GM06990 (cell line): Measurements from ENCODE around the gene STX4.

Source experiments
- DNase-seq: peaks from one replicate; pipeline ENCODE4 v3.0.0-alpha.2; 2011; ENCODE audit not compliant: insufficient read length; ENCODE audit errors: extremely low read depth
- H3K27me3 ChIP-seq: replicated peaks from 2 replicates; pipeline ENCODE4 v1.6.0; 2011; ENCODE audit warnings: low read length; ENCODE audit not compliant: control insufficient read depth, insufficient read depth
- H3K36me3 ChIP-seq: 2 replicates; pipeline ENCODE4 v1.5.1; 2011; ENCODE audit warnings: low read length; ENCODE audit not compliant: control insufficient read depth, insufficient read depth
- H3K4me3 ChIP-seq: replicated peaks from 2 replicates; pipeline ENCODE4 v1.5.1; 2011; ENCODE audit warnings: low read depth, mild to moderate bottlenecking, control low read depth, low read length
- TF ChIP-seq, protein P1 (sequence below): IDR thresholded peaks from 2 replicates; pipeline ENCODE4 v1.5.1; 2011; ENCODE audit warnings: low read length, control low read depth, mild to moderate bottlenecking, inconsistent platforms; ENCODE audit not compliant: insufficient read depth, poor library complexity, severe bottlenecking

STX4 gene

DNA sequence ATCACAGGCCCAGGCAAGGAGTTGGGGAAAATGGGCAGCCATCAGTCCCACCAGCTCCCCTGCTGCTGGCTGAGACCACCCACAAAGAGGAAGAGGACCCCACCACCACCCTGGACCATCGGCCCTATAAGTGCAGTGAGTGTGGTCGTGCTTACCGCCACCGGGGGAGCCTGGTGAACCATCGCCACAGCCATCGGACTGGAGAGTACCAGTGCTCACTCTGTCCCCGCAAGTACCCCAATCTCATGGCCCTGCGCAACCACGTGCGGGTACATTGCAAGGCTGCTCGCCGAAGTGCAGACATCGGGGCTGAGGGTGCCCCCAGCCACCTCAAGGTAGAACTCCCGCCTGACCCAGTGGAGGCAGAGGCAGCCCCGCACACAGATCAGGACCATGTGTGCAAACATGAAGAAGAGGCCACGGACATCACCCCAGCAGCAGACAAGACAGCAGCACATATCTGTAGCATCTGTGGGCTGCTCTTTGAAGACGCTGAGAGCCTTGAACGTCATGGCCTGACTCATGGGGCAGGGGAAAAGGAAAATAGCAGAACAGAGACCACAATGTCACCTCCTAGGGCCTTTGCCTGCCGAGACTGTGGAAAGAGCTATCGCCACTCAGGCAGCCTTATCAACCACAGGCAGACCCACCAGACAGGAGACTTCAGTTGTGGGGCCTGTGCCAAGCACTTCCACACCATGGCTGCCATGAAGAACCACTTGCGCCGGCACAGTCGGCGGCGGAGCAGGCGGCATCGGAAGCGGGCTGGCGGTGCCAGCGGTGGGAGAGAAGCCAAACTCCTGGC lies 44.4 kb downstream of the STX4 start:
- TF ChIP-seq, protein P1, sequence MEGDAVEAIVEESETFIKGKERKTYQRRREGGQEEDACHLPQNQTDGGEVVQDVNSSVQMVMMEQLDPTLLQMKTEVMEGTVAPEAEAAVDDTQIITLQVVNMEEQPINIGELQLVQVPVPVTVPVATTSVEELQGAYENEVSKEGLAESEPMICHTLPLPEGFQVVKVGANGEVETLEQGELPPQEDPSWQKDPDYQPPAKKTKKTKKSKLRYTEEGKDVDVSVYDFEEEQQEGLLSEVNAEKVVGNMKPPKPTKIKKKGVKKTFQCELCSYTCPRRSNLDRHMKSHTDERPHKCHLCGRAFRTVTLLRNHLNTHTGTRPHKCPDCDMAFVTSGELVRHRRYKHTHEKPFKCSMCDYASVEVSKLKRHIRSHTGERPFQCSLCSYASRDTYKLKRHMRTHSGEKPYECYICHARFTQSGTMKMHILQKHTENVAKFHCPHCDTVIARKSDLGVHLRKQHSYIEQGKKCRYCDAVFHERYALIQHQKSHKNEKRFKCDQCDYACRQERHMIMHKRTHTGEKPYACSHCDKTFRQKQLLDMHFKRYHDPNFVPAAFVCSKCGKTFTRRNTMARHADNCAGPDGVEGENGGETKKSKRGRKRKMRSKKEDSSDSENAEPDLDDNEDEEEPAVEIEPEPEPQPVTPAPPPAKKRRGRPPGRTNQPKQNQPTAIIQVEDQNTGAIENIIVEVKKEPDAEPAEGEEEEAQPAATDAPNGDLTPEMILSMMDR, result no peak
- Histone ChIP-seq H3K27me3 (no peaks in the 10 kb centered on the region), H3K36me3 (peaks cover 40% of the 10 kb centered on the region), H3K4me3 (no peak overlapping the region)
- no peak for DNase-seq

DNA sequence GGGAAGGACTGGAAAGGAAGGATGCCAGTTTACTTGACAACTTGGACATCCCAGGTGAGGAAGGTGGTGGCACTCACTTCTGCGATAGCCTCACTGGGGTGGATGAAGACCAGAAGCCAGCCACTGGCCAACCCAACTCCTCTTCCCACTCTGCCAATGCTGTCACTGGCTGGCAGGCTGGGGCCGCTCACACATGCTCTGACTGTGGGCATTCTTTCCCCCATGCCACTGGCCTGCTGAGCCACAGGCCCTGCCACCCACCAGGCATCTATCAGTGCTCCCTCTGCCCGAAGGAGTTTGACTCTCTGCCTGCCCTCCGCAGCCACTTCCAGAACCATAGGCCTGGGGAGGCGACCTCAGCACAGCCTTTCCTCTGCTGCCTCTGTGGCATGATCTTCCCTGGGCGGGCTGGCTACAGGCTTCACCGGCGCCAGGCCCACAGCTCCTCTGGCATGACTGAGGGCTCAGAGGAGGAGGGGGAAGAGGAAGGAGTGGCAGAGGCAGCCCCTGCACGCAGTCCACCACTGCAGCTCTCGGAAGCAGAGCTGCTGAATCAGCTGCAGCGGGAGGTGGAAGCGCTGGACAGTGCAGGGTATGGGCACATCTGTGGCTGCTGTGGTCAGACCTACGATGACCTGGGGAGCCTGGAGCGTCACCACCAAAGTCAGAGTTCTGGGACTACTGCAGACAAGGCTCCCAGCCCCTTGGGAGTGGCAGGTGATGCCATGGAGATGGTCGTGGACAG lies 45.4 kb downstream of the STX4 start:
- no peaks in the 10 kb centered on the region for H3K27me3 ChIP-seq
- no peak overlapping the region for H3K4me3 ChIP-seq
- TF ChIP-seq, protein P1, result no peak
- DNase-seq, result no peak
- H3K36me3 ChIP-seq, result peaks cover 40% of the 10 kb centered on the region

DNA sequence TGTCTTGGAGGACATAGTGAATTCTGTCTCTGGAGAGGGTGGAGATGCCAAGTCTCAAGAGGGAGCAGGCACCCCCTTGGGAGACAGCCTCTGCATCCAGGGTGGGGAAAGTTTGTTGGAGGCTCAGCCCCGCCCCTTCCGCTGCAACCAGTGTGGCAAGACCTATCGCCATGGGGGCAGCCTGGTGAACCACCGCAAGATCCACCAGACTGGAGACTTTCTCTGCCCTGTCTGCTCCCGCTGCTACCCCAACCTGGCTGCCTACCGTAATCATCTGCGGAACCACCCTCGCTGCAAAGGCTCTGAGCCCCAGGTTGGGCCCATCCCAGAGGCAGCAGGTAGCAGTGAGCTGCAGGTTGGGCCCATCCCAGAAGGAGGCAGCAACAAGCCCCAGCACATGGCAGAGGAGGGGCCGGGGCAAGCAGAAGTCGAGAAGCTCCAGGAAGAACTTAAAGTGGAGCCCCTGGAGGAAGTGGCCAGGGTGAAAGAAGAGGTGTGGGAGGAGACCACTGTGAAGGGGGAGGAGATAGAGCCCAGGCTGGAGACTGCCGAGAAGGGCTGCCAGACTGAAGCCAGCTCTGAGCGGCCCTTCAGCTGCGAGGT lies 46.1 kb downstream of the STX4 start:
- Histone ChIP-seq H3K4me3 (no peak overlapping the region), H3K27me3 (no peaks in the 10 kb centered on the region), H3K36me3 (peaks cover 43% of the 10 kb centered on the region)
- no peak for DNase-seq
- TF ChIP-seq, protein P1, result no peak

DNA sequence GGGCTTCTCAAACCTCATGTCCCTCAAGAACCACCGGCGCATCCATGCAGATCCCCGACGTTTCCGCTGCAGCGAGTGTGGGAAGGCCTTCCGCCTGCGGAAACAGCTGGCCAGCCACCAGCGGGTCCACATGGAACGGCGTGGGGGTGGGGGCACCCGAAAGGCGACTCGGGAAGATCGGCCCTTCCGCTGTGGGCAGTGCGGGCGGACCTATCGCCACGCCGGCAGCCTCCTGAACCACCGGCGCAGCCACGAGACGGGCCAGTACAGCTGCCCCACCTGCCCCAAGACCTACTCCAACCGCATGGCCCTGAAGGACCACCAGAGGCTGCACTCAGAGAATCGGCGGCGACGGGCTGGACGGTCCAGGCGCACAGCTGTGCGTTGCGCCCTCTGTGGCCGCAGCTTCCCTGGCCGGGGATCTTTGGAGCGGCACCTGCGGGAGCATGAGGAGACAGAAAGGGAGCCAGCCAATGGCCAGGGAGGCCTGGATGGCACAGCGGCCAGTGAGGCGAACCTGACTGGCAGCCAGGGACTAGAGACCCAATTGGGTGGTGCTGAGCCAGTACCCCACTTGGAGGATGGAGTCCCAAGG lies 46.8 kb downstream of the STX4 start:
- DNase-seq, result no peak
- Histone ChIP-seq H3K4me3 (no peak overlapping the region), H3K36me3 (peaks cover 47% of the 10 kb centered on the region), H3K27me3 (no peaks in the 10 kb centered on the region)
- TF ChIP-seq, protein P1, result no peak

DNA sequence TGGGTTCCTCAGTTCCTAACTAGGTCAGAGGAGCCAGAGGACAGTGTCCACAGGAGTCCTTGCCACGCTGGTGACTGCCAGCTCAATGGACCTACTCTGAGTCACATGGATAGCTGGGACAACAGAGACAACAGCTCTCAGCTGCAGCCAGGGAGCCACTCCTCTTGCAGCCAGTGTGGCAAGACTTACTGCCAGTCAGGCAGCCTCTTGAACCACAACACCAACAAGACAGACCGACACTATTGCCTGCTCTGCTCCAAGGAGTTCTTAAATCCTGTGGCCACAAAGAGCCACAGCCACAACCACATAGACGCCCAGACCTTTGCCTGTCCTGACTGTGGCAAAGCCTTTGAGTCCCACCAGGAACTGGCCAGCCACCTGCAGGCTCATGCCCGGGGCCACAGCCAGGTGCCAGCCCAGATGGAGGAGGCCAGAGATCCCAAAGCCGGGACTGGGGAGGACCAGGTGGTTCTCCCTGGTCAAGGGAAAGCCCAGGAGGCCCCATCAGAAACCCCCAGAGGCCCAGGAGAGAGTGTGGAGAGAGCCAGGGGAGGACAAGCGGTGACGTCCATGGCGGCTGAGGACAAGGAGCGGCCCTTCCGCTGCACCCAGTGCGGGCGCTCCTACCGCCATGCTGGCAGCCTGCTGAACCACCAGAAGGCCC lies 47.5 kb downstream of the STX4 start:
- Histone ChIP-seq H3K4me3 (no peak overlapping the region), H3K36me3 (peaks cover 48% of the 10 kb centered on the region), H3K27me3 (no peaks in the 10 kb centered on the region)
- TF ChIP-seq, protein P1, result no peak
- no peak for DNase-seq
